ENCODE measurements around the gene AKAP9. TPM values are rescaled to one million over a fixed set of nuclear protein-coding genes. Genes with fewer than 3 reads are reported as not detected.
A peak's percentile ranks its signal among the peaks of the same experiment; 100 is the strongest.
"Not testable (repeated sequence)": the region's sequence is repeated elsewhere in the genome, so short reads cannot be mapped to it uniquely, and the experiment has no call there.

Gene AKAP9
- total RNA-seq, 1 experiment from 2014 or later: 30.1 TPM

GRCh38 chr7:92119213-92119759, 178.6 kb downstream of the AKAP9 start:
- DNase-seq (ENCODE audit: extremely low read depth, low read depth): no peak

DNA sequence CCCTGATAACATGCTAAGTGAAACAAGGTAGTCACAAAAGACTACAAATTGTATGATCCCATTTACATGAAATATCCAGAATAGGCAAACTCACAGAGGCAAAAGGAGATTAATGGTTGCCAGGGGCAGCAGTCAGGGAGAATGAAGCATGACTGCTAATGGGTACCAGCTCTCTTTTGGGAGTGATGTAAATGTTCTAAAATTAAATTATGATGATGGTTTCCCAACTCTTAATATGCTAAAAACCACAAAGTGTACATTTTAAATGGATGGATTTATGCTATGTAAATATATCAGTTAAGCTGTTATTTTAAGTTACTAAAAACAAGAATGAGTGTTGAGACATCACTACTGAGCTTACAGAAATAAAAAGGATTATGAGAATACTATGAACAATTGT, 181.0 kb downstream of the AKAP9 start:
- DNase-seq (ENCODE audit: extremely low read depth, low read depth): no peak

DNA sequence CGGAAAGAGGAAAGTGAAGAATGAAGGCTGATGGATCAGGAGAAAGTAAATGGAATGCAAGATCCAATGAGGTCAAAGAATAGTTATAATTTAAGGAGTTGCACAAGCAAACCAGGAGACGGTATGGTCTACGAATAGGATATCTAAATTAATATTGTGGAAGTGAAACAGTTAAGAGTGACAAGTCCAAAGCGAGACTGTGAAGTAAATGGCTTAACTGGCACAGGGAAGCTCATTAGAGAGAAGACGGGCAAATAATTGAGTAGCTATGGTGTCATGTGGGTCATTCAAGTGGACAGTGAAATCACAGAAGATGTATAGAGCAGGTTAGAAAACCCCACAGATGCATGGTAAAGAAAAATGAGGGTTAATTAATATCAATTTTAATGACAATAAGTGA, 190.4 kb downstream of the AKAP9 start:
- DNase-seq (ENCODE audit: extremely low read depth, low read depth): no peak

- no peak for DNase-seq (ENCODE audit: extremely low read depth, low read depth)
These were observed 191.2 kb downstream of the AKAP9 start for GRCh38 chr7:92131764-92132330.

- DNase-seq (ENCODE audit: extremely low read depth, low read depth): no peak
These were observed 192.6 kb downstream of the AKAP9 start for GRCh38 chr7:92133133-92133736.

- peak; percentile 45 for DNase-seq (ENCODE audit: extremely low read depth, low read depth)
These were observed 193.1 kb downstream of the AKAP9 start for GRCh38 chr7:92133737-92134270.

GRCh38 chr7:92134271-92135051, 193.8 kb downstream of the AKAP9 start, which contains the start of gene CYP51A1:
CYP51A1 (minus strand) TSS chr7:92134477; CDS start chr7:92134364, 113 bp downstream.
- DNase-seq (ENCODE audit: extremely low read depth, low read depth): peak; percentile 83

DNA sequence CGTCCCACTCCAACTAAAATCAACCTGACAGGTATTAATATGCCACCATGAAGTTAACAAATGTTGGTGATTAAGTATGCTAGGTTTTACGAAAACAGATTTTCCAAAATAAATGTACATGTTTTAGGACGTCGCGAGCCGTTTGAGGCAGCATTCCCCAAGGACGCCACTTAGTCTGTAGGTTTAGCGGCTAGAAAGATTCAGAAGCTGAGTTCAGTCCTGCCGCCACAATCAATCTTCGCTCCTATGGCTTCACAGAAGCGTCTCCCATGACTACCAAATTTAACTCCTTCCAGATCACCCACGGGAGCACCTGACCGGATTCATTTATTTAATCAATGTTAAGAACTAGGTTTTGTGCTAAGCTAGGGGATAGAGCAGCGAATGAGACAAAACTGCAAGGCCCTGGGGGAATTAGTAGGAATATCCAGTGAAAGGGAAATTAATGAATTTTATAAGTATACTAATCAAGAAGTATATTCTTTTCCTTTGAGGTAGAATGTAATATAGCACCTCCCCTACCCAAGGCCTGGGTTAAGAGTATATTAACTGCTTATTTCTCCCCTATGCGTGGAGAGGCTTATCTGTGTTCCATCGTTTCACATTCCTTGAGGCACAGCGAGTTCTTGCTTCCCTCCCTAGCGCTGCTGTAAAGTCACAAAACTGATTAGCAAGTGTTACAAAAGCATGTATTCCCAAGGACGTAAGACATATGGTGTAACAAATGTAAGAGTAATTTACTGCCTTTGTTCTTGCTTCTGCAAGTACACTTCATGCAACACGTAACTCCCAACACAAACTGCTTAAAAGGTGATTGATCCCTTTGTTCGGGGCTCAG, 194.6 kb downstream of the AKAP9 start:
- no peak for DNase-seq (ENCODE audit: extremely low read depth, low read depth)

GRCh38 chr7:92137557-92137956, 196.9 kb downstream of the AKAP9 start:
- no peak for DNase-seq (ENCODE audit: extremely low read depth, low read depth)

GRCh38 chr7:92141161-92141560, 200.5 kb downstream of the AKAP9 start:
- no peak for DNase-seq (ENCODE audit: extremely low read depth, low read depth)

GRCh38 chr7:92142791-92143190, 202.1 kb downstream of the AKAP9 start:
- not testable (repeated sequence) for DNase-seq (ENCODE audit: extremely low read depth, low read depth)

- DNase-seq (ENCODE audit: extremely low read depth, low read depth): not testable (repeated sequence)
These were observed 202.7 kb downstream of the AKAP9 start for GRCh38 chr7:92143192-92143880.

DNA sequence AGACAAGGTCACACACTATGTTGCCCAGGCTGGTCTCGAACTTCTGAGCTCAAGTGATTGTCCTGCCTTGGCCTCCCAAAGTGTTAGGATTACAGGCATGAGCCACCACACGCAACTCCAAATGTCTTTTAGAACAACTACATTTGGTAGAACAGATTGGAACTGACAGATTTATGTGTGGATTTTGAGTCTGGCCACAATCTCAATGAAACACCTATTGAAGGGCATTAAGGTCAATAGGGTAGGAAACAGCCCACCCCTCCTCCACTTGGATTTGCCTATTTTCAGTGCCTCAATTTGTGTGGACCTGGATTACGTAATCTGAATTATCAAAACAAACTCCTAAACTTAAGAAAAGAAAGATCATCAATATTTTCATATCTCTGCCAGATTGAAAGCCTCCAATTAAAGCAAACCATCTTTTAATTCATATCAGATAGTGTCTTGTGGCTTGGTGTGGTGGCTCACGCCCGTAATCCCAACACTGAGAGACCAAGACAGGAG, 209.1 kb downstream of the AKAP9 start:
- no peak for DNase-seq (ENCODE audit: extremely low read depth, low read depth)

GRCh38 chr7:92150450-92151017, 209.9 kb downstream of the AKAP9 start:
- no peak for DNase-seq (ENCODE audit: extremely low read depth, low read depth)

- DNase-seq (ENCODE audit: extremely low read depth, low read depth): no peak
These were observed 214.6 kb downstream of the AKAP9 start for GRCh38 chr7:92155108-92155739.

DNA sequence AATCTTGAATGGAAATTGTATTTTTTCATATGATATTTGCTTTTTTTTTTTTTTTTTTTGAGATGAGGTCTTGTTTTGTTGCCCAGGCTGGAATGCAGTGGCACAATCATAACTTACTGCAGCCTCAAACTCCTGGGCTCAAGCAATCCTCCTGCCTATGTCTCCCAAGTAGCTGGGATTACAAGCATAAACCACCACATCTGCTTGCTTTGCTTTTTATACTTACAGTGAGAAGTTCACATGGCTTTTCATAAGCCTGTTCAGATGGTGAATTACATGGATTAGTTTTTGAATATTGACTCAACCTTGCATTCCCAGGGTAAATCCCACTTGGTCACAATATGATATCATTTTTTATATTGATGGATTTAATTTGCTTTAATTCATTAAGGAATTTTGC, 216.3 kb downstream of the AKAP9 start:
- no peak for DNase-seq (ENCODE audit: extremely low read depth, low read depth)

GRCh38 chr7:92158660-92159575, 218.3 kb downstream of the AKAP9 start:
- no peak for DNase-seq (ENCODE audit: extremely low read depth, low read depth)
